ENCODE data around the gene TIMM8A.

The TIMM8A gene

GRCh38 chrX:101348452-101349192, at the start of gene TIMM8A:
Gene TIMM8A, minus strand, starts transcription at chrX:101348742. Its CDS starts 78 bp downstream, at chrX:101348664.
- DNase-seq: peak; percentile 88

- DNase-seq: no peak
These were observed 49.2 kb upstream of the TIMM8A start for GRCh38 chrX:101397779-101398178.

- DNase-seq: no peak
These were observed 47.2 kb upstream of the TIMM8A start for GRCh38 chrX:101395789-101396188.

- no peak for DNase-seq
These were observed 45.8 kb upstream of the TIMM8A start for GRCh38 chrX:101394372-101394771.

- DNase-seq: no peak
These were observed 45.2 kb upstream of the TIMM8A start for GRCh38 chrX:101393530-101394305.

- DNase-seq: no peak
These were observed 43.3 kb upstream of the TIMM8A start for GRCh38 chrX:101391831-101392230.

- DNase-seq: peak; percentile 87
These were observed 42.4 kb upstream of the TIMM8A start, which contains the start of gene RPL36A for GRCh38 chrX:101390664-101391525. Gene RPL36A, plus strand, starts transcription at chrX:101391011. Its CDS starts 33 bp downstream, at chrX:101391044.

GRCh38 chrX:101388604-101389003, 40.1 kb upstream of the TIMM8A start:
- DNase-seq: no peak

- no peak for DNase-seq
These were observed 38.0 kb upstream of the TIMM8A start for GRCh38 chrX:101386542-101386885.

GRCh38 chrX:101385795-101386541, 37.4 kb upstream of the TIMM8A start, which contains the start of gene BTK:
Gene BTK, minus strand, starts transcription at chrX:101386191. Its CDS starts 10,907 bp downstream, at chrX:101375284.
- no peak for DNase-seq

GRCh38 chrX:101385026-101385684, 36.6 kb upstream of the TIMM8A start:
- DNase-seq: no peak

- DNase-seq: no peak
These were observed 35.2 kb upstream of the TIMM8A start for GRCh38 chrX:101383679-101384205.

- DNase-seq: no peak
These were observed 29.0 kb upstream of the TIMM8A start for GRCh38 chrX:101377547-101377946.

GRCh38 chrX:101370888-101371504, 22.5 kb upstream of the TIMM8A start:
- no peak for DNase-seq

- DNase-seq: no peak
These were observed 21.1 kb upstream of the TIMM8A start for GRCh38 chrX:101369687-101370086.

- DNase-seq: no peak
These were observed 20.3 kb upstream of the TIMM8A start for GRCh38 chrX:101368800-101369199.

- no peak for DNase-seq
These were observed 16.8 kb upstream of the TIMM8A start for GRCh38 chrX:101365301-101365795.

GRCh38 chrX:101362757-101363156, 14.2 kb upstream of the TIMM8A start:
- no peak for DNase-seq

- DNase-seq: no peak
These were observed 13.6 kb upstream of the TIMM8A start for GRCh38 chrX:101362116-101362515.

GRCh38 chrX:101360390-101360789, 11.8 kb upstream of the TIMM8A start:
- DNase-seq: no peak

GRCh38 chrX:101359966-101360365, 11.4 kb upstream of the TIMM8A start:
- DNase-seq: no peak
